ENCODE measurements around the gene LIMS4. TPM values are rescaled to one million over a fixed set of nuclear protein-coding genes. Genes with fewer than 3 reads are reported as not detected.
"Not testable (repeated sequence)": the region's sequence is repeated elsewhere in the genome, so short reads cannot be mapped to it uniquely, and the experiment has no call there.

LIMS4 gene
- total and polyA plus RNA-seq, 2 of the 8 experiments (the other 6 are each of a cell fraction or from before 2014, with no cell fraction given), result 0.44 TPM; not detected in 1

- H3K4me2 ChIP-seq (ENCODE audit: insufficient read depth in 1 of 2, low read depth in 2 of 2, low read length in 2 of 2); H3K79me2 ChIP-seq (ENCODE audit: control insufficient read depth in 1 of 2, insufficient read depth in 2 of 2, low read length in 2 of 2); H3K9me3 ChIP-seq (ENCODE audit: insufficient read depth in 2 of 2, low read depth in 1 of 2, low read length in 1 of 2); H4K91ac ChIP-seq (replicated peaks; ENCODE audit: insufficient read length, low read length); H3K4me3 ChIP-seq (ENCODE audit: extremely low read depth in 1 of 4, insufficient read depth in 2 of 4, low read depth in 3 of 4, low read length in 4 of 4); H3K56ac ChIP-seq (replicated peaks; ENCODE audit: insufficient read length, low read depth, low read length); H3K27me3 ChIP-seq (replicated peaks in 1 of 4; ENCODE audit: control insufficient read depth in 3 of 4, extremely low read depth in 1 of 4, insufficient read depth in 3 of 4, low read length in 3 of 4); H2BK120ac ChIP-seq (replicated peaks; ENCODE audit: low read depth, low read length); H3K9ac ChIP-seq (replicated peaks in 1 of 4; ENCODE audit: extremely low read depth in 1 of 4, low read depth in 3 of 4, low read length in 3 of 4); FAIRE-seq; H3K18ac ChIP-seq (ENCODE audit: extremely low read depth, low read length); CTCF ChIA-PET (ENCODE audit: partially characterized antibody); DNase-seq (ENCODE audit: low read depth in 1 of 2, low spot score in 2 of 2); H4K5ac ChIP-seq (ENCODE audit: insufficient read length, low read depth, low read length); H3K27ac ChIP-seq (ENCODE audit: low read depth, low read length); H2BK20ac ChIP-seq (ENCODE audit: low read length); POLR2A ChIA-PET (ENCODE audit: partially characterized antibody); H2BK5ac ChIP-seq (ENCODE audit: low read depth, low read length); H2BK15ac ChIP-seq (ENCODE audit: low read length); H2AK5ac ChIP-seq (ENCODE audit: low read depth, low read length); H2AFZ ChIP-seq (ENCODE audit: low read length); H3K14ac ChIP-seq (ENCODE audit: insufficient read length); H3K23me2 ChIP-seq (ENCODE audit: low read depth, low read length); H4K8ac ChIP-seq (ENCODE audit: extremely low read depth, insufficient read depth, low read length); H3K4ac ChIP-seq (replicated peaks; ENCODE audit: insufficient read length, low read depth, low read length); H3K23ac ChIP-seq (ENCODE audit: insufficient read length); H3K36me3 ChIP-seq (ENCODE audit: control insufficient read depth in 2 of 4, insufficient read depth in 4 of 4, low read length in 3 of 4); H2BK12ac ChIP-seq (ENCODE audit: low read depth, low read length); H3K4me1 ChIP-seq (replicated peaks in 1 of 4; ENCODE audit: control insufficient read depth in 3 of 4, insufficient read depth in 4 of 4, low read length in 3 of 4); H4K20me1 ChIP-seq (replicated peaks in 1 of 2; ENCODE audit: control insufficient read depth in 1 of 2, insufficient read depth in 2 of 2, low read length in 2 of 2); H3K79me1 ChIP-seq (ENCODE audit: low read depth, low read length): not testable (repeated sequence)
- no CpG with 5 or more reads among the region's 4 CpGs for WGBS, 2 experiments (ENCODE audit: extremely low coverage in 1 of 2, insufficient coverage in 1 of 2, insufficient read length in 1 of 2, insufficient replicate concordance in 2 of 2, low coverage in 1 of 2, low lambda C conversion rate in 2 of 2, missing lambda C conversion rate in 1 of 2)
These were observed 7.5 kb upstream of the LIMS4 start for GRCh38 chr2:110480084-110480483.

- H2BK15ac ChIP-seq (ENCODE audit: low read length); H3K79me1 ChIP-seq (ENCODE audit: low read depth, low read length); H4K5ac ChIP-seq (ENCODE audit: insufficient read length, low read depth, low read length); H3K9me3 ChIP-seq (ENCODE audit: insufficient read depth in 2 of 2, low read depth in 1 of 2, low read length in 1 of 2); H3K36me3 ChIP-seq (ENCODE audit: control insufficient read depth in 2 of 4, insufficient read depth in 4 of 4, low read length in 3 of 4); H4K91ac ChIP-seq (replicated peaks; ENCODE audit: insufficient read length, low read length); H2BK5ac ChIP-seq (ENCODE audit: low read depth, low read length); H3K27me3 ChIP-seq (replicated peaks in 1 of 4; ENCODE audit: control insufficient read depth in 3 of 4, extremely low read depth in 1 of 4, insufficient read depth in 3 of 4, low read length in 3 of 4); H3K4me3 ChIP-seq (ENCODE audit: extremely low read depth in 1 of 4, insufficient read depth in 2 of 4, low read depth in 3 of 4, low read length in 4 of 4); H3K4me2 ChIP-seq (ENCODE audit: insufficient read depth in 1 of 2, low read depth in 2 of 2, low read length in 2 of 2); H2BK20ac ChIP-seq (ENCODE audit: low read length); H2BK12ac ChIP-seq (ENCODE audit: low read depth, low read length); H3K79me2 ChIP-seq (ENCODE audit: control insufficient read depth in 1 of 2, insufficient read depth in 2 of 2, low read length in 2 of 2); POLR2A ChIA-PET (ENCODE audit: partially characterized antibody); H2AFZ ChIP-seq (ENCODE audit: low read length); H3K56ac ChIP-seq (replicated peaks; ENCODE audit: insufficient read length, low read depth, low read length); H4K8ac ChIP-seq (ENCODE audit: extremely low read depth, insufficient read depth, low read length); H3K4me1 ChIP-seq (replicated peaks in 1 of 4; ENCODE audit: control insufficient read depth in 3 of 4, insufficient read depth in 4 of 4, low read length in 3 of 4); H3K9ac ChIP-seq (replicated peaks in 1 of 4; ENCODE audit: extremely low read depth in 1 of 4, low read depth in 3 of 4, low read length in 3 of 4); DNase-seq (ENCODE audit: low read depth in 1 of 2, low spot score in 2 of 2); CTCF ChIA-PET (ENCODE audit: partially characterized antibody); H4K20me1 ChIP-seq (replicated peaks in 1 of 2; ENCODE audit: control insufficient read depth in 1 of 2, insufficient read depth in 2 of 2, low read length in 2 of 2); H2AK5ac ChIP-seq (ENCODE audit: low read depth, low read length); H3K18ac ChIP-seq (ENCODE audit: extremely low read depth, low read length); H3K23me2 ChIP-seq (ENCODE audit: low read depth, low read length); H3K14ac ChIP-seq (ENCODE audit: insufficient read length); H2BK120ac ChIP-seq (replicated peaks; ENCODE audit: low read depth, low read length); H3K27ac ChIP-seq (ENCODE audit: low read depth, low read length); H3K4ac ChIP-seq (replicated peaks; ENCODE audit: insufficient read length, low read depth, low read length); H3K23ac ChIP-seq (ENCODE audit: insufficient read length); FAIRE-seq: not testable (repeated sequence)
- no CpG with 5 or more reads among the region's 7 CpGs for WGBS, 2 experiments (ENCODE audit: extremely low coverage in 1 of 2, insufficient coverage in 1 of 2, insufficient read length in 1 of 2, insufficient replicate concordance in 2 of 2, low coverage in 1 of 2, low lambda C conversion rate in 2 of 2, missing lambda C conversion rate in 1 of 2)
These were observed 4.8 kb upstream of the LIMS4 start for GRCh38 chr2:110477370-110477769.

Data from H1 (cell line).